Glutamatergic neuron (in vitro differentiated cells): ENCODE results near the gene EPHA3. TPM values are rescaled to one million over a fixed set of nuclear protein-coding genes. Genes with fewer than 3 reads are reported as not detected.

Experiments
- DNase-seq: peaks from one replicate; pipeline ENCODE4 v3.0.0; 2022
- H3K27ac Mint-ChIP-seq: one replicate; pipeline ENCODE4 v1.8.0; 2020; ENCODE audit warnings: mild to moderate bottlenecking, mixed read lengths, inconsistent platforms; ENCODE audit not compliant: unreplicated experiment
- H3K27me3 Mint-ChIP-seq: one replicate; pipeline ENCODE4 v1.8.0; 2020; ENCODE audit warnings: mild to moderate bottlenecking, moderate library complexity, mixed read lengths, inconsistent platforms; ENCODE audit not compliant: unreplicated experiment
- H3K36me3 Mint-ChIP-seq: one replicate; pipeline ENCODE4 v1.8.0; 2020; ENCODE audit warnings: mild to moderate bottlenecking, mixed read lengths, inconsistent platforms; ENCODE audit not compliant: unreplicated experiment
- H3K4me1 Mint-ChIP-seq: one replicate; pipeline ENCODE4 v1.8.0; 2020; ENCODE audit warnings: mild to moderate bottlenecking, low read depth, mixed read lengths, inconsistent platforms; ENCODE audit not compliant: unreplicated experiment
- H3K4me3 Mint-ChIP-seq: one replicate; pipeline ENCODE4 v1.8.0; 2020; ENCODE audit warnings: mild to moderate bottlenecking, mixed read lengths, inconsistent platforms; ENCODE audit not compliant: unreplicated experiment
- H3K9me3 Mint-ChIP-seq: one replicate; pipeline ENCODE4 v1.8.0; 2020; ENCODE audit warnings: mild to moderate bottlenecking, moderate library complexity, mixed read lengths, inconsistent platforms; ENCODE audit not compliant: unreplicated experiment
- total RNA-seq: library from RNA; stranded (reverse); fragmentation: NEBNext Ultra II Directional; extraction: Animal tissue kit (Norgen Biotek cat#: 25700); gene quantifications from one replicate; pipeline ENCODE4 v1.2.1, GENCODE V29; 2021; ENCODE audit not compliant: unreplicated experiment
- TF ChIP-seq, protein P1 (sequence below): fragments of 200-600 bp; sonication (generic); IDR thresholded peaks from one replicate; pipeline ENCODE4 v1.5.0; 2021; ENCODE audit not compliant: partially characterized antibody, unreplicated experiment

EPHA3 gene
- total RNA-seq, 1 donor from 2014 or later, result 9.9 TPM

DNA sequence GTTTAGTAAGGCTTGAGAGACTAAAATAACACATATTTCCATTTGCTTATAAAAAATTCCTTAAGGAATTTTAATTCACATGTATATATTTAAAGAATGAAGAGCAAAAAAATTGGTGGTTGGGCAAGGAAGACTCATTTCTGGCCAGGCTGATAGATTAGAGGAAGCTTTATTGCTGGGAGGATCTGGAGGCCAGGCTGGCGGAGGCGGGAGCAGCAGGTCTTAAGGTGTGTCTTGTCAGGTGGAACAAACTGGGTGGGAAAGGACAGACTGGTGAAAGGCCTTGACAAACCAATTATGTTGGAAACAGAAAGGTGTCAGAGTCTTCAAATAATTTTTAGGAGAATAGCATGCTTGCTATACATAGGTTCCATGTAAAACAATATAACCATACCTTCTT, 124.7 kb downstream of the EPHA3 start:
- peaks cover 2% of the 10 kb centered on the region for H3K9me3 Mint-ChIP-seq
- TF ChIP-seq, protein P1, sequence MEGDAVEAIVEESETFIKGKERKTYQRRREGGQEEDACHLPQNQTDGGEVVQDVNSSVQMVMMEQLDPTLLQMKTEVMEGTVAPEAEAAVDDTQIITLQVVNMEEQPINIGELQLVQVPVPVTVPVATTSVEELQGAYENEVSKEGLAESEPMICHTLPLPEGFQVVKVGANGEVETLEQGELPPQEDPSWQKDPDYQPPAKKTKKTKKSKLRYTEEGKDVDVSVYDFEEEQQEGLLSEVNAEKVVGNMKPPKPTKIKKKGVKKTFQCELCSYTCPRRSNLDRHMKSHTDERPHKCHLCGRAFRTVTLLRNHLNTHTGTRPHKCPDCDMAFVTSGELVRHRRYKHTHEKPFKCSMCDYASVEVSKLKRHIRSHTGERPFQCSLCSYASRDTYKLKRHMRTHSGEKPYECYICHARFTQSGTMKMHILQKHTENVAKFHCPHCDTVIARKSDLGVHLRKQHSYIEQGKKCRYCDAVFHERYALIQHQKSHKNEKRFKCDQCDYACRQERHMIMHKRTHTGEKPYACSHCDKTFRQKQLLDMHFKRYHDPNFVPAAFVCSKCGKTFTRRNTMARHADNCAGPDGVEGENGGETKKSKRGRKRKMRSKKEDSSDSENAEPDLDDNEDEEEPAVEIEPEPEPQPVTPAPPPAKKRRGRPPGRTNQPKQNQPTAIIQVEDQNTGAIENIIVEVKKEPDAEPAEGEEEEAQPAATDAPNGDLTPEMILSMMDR, result no peak
- no peak for DNase-seq
- peaks cover 4% of the 10 kb centered on the region for H3K4me1 Mint-ChIP-seq
- H3K36me3 Mint-ChIP-seq, result no peaks in the 10 kb centered on the region
- H3K27ac Mint-ChIP-seq, result no peak overlapping the region
- no peak overlapping the region for H3K4me3 Mint-ChIP-seq
- H3K27me3 Mint-ChIP-seq, result no peaks in the 10 kb centered on the region

DNA sequence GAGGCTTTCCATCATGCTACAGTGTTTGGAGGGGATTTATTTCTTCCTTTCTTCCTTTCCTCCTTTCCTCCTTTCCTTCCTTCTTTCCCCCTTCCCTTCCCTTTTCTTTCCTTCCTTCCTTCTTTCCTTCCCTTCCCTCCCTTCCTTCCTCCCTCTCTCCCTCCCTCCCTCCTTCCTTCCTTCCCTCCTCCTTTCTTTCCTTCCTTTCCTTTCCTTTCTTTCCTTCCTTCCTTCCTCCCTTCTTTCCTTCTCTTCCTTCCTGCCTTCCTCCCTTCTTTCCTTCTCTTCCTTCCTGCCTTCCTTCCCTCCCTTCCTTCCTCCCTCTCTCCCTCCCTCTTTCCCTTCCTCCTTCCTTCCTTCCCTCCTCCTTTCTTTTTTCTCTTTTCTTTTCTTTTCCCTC, 127.2 kb downstream of the EPHA3 start:
- H3K27me3 Mint-ChIP-seq, result no peaks in the 10 kb centered on the region
- H3K4me1 Mint-ChIP-seq, result peaks cover 9% of the 10 kb centered on the region
- no peak overlapping the region for H3K27ac Mint-ChIP-seq
- H3K9me3 Mint-ChIP-seq, result peaks cover 2% of the 10 kb centered on the region
- TF ChIP-seq, protein P1, result no peak
- no peaks in the 10 kb centered on the region for H3K36me3 Mint-ChIP-seq
- no peak overlapping the region for H3K4me3 Mint-ChIP-seq
- DNase-seq, result no peak

DNA sequence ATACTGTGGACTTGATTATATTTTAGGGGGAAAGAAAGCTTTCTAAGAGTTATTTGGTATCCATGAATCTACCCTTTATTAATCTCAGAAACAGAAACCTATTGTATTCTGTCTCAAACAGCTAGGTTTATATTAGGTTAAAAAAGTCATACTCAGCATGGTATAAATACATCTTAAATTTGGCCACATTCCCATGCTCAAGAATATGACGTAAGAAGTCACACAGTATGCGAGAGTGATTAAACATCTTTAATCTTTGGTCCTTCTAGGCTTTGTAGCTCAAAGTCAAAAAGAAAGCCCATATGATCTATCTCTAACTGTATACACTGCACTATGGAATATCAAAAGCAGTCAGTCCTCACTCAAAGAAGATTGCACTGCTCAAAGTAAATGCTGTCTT, 131.4 kb downstream of the EPHA3 start:
- DNase-seq, result no peak
- peaks cover 13% of the 10 kb centered on the region for H3K4me1 Mint-ChIP-seq
- H3K4me3 Mint-ChIP-seq, result no peak overlapping the region
- H3K27ac Mint-ChIP-seq, result peak overlapping the region; percentile 49
- no peaks in the 10 kb centered on the region for H3K27me3 Mint-ChIP-seq
- TF ChIP-seq, protein P1, result no peak
- no peaks in the 10 kb centered on the region for H3K36me3 Mint-ChIP-seq
- H3K9me3 Mint-ChIP-seq, result no peaks in the 10 kb centered on the region

DNA sequence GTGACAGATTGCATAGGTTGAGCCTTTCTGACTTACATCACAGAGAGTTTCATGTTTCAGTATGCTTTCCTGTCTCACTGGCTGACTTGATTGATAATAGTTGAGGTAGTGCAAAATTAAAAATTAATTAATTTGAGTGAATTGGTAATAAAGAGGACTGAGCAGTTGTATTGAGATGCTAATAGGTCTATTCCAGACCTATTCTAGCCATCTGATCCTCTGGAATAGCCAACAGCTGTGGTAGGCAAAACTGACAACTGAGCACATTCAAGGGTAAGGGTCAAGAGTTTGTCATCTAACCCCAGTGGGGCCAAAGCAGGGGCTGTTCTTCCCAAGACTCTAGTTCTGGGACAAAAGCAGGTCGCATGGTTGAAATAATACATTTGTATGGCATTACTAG, 132.4 kb downstream of the EPHA3 start:
- TF ChIP-seq, protein P1, result no peak
- peak overlapping the region; percentile 28 for H3K4me3 Mint-ChIP-seq

DNA sequence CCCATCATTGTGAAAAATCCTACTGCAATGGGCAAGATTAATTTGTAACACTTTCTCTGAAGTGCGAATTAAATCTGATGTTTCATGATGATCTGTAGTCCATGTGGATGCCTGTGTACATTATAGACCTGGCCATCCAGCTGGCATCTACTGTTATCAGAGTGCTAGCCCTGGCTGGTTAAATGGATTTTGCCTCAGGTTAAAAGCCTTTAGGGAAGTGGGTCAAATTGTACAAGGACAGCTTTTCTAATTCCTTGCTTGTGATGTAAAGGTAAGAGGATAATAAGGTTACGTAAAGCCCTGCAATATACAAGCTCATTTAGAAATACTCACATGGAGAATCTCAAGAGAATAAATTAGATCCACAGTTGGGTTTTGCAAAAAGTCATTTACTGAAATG, 138.2 kb downstream of the EPHA3 start:
- Mint-ChIP-seq H3K9me3 (peaks cover 3% of the 10 kb centered on the region), H3K27me3 (no peaks in the 10 kb centered on the region), H3K4me1 (peaks cover 21% of the 10 kb centered on the region), H3K4me3 (no peak overlapping the region), H3K27ac (peak overlapping the region; percentile 84), H3K36me3 (no peaks in the 10 kb centered on the region)
- TF ChIP-seq, protein P1, result no peak
- DNase-seq, result no peak

More for the DNA sequence above, 132.4 kb downstream of the EPHA3 start:
- H3K9me3 Mint-ChIP-seq, result no peaks in the 10 kb centered on the region
- H3K4me1 Mint-ChIP-seq, result peaks cover 15% of the 10 kb centered on the region
- DNase-seq, result no peak
- no peaks in the 10 kb centered on the region for H3K27me3 Mint-ChIP-seq
- H3K36me3 Mint-ChIP-seq, result no peaks in the 10 kb centered on the region
- peak overlapping the region; percentile 73 for H3K27ac Mint-ChIP-seq
